ENCODE results near the gene UPF3A.
"Not testable (repeated sequence)": the region's sequence is repeated elsewhere in the genome, so short reads cannot be mapped to it uniquely, and the experiment has no call there.

Gene UPF3A, protein sequence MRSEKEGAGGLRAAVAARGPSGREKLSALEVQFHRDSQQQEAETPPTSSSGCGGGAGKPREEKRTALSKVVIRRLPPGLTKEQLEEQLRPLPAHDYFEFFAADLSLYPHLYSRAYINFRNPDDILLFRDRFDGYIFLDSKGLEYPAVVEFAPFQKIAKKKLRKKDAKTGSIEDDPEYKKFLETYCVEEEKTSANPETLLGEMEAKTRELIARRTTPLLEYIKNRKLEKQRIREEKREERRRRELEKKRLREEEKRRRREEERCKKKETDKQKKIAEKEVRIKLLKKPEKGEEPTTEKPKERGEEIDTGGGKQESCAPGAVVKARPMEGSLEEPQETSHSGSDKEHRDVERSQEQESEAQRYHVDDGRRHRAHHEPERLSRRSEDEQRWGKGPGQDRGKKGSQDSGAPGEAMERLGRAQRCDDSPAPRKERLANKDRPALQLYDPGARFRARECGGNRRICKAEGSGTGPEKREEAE

DNA sequence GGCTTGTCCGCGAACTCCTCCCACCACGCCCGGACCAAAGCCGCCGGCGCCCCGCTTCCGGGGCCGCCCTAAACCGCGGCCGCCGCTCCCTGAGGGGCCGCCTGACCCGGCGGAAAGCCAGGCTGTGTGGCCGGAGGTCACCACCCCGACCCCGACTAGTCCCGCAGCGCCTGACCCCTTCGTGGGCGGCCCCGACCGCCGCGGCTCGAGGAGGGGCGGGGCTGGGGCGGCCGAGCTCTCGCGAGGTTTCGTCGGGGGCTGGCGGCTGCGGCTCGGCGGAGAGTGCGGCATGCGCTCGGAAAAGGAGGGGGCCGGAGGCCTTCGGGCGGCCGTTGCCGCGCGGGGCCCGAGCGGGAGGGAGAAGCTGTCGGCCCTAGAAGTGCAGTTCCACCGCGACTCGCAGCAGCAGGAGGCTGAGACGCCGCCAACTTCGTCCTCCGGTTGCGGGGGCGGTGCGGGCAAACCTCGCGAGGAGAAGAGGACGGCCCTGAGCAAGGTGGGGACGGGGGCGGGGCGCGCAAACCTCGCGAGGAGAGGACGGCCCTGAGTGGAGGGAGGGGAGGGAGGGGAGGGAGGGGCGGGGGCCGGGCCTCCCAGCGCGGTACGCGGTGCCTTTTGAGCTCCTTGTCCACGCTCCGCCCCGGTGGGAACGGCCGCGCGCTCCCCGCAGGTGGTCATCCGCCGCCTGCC is at the start of gene UPF3A:
UPF3A (plus strand) TSS at position 251 of the 690 bp plus-strand sequence; CDS start at position 290, 39 bp downstream.
- peak; percentile 40 for DNase-seq (ENCODE audit: low read depth, low spot score)

GRCh38 chr13:114231886-114232285 is 49.5 kb upstream of the UPF3A start:
- DNase-seq (ENCODE audit: low read depth, low spot score): no peak

DNA sequence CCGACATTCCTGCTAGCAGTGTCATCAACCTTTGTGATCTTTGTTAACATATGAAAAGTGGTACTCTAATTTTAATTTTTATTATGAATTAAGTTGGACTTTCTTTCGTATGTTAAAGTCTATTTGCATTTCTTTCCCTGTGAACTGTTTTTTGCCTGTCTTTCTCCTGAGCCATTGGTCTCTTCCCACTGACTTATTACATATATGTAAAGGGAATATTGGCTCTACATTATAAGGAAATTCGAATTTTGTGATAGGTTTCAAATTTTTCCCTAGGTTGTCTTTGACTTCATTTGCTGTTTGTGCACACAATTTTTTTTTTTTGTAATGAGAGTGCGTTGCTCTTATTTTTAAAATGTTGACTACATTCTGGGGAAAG is 47.1 kb upstream of the UPF3A start:
- DNase-seq (ENCODE audit: low read depth, low spot score): no peak

GRCh38 chr13:114234645-114235421 is 46.6 kb upstream of the UPF3A start, which contains the start of gene CDC16:
TSS of gene CDC16 (plus strand) at chr13:114234897. CDS start at chr13:114235085, 188 bp downstream.
- DNase-seq (ENCODE audit: low read depth, low spot score): peak; percentile 80

DNA sequence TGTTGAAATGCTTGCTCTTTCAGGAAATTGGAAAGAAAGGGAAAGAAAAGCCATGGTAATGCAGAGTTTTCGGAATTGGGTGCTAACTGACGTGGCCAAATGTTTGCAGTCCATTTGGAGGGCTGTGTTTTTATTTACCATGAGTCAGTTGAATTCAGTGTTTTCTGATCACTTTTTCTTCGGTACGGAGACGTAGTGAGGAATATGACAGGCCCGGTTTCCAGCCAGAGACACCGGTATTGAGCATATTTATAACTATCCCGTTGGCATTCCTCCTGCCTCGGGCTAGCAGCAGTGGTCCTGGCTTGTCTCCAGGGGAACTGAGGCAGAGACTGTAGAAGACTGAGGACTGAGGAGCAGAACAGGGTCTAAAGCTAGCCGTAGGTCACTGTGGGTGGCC is 45.7 kb upstream of the UPF3A start:
- no peak for DNase-seq (ENCODE audit: low read depth, low spot score)

DNA sequence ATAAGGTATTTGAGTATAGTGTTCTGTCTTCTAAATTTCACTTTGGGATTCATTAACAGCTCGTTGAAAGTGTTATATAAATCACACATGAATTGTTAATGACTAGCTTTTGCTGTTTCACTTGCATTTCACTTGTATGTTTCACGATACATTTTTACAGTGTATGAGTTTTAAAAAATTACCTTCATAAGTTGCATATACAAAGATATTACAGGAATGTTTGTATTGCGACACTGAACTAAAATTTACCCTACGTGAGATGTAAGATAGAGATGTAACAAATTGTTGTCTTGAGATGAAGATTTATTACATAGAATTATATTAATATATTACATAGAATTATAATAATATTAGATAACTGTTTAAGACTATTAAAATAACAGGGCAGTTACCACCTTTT is 45.2 kb upstream of the UPF3A start:
- DNase-seq (ENCODE audit: low read depth, low spot score): no peak

GRCh38 chr13:114237415-114238112 is 43.8 kb upstream of the UPF3A start:
- DNase-seq (ENCODE audit: low read depth, low spot score): no peak

GRCh38 chr13:114241918-114242317 is 39.5 kb upstream of the UPF3A start:
- DNase-seq (ENCODE audit: low read depth, low spot score): no peak

GRCh38 chr13:114243971-114244370 is 37.4 kb upstream of the UPF3A start:
- no peak for DNase-seq (ENCODE audit: low read depth, low spot score)

DNA sequence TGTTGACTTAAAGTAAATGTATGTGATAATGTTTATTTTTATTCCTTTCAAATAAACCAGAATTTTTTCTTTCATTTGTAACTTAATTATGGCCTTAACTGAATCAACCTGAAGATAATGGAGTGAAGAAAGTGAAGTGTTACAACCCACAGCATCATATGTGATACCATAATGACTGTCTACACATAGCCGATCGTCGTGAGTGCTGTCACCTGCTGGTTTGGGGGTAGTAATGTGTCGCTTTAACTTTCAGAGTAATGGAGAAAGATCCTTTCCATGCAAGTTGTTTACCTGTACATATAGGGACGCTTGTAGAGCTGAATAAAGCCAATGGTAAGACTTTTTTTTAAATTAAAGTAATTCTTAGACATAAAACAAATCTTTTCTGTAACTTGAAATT is 36.8 kb upstream of the UPF3A start:
- DNase-seq (ENCODE audit: low read depth, low spot score): no peak

DNA sequence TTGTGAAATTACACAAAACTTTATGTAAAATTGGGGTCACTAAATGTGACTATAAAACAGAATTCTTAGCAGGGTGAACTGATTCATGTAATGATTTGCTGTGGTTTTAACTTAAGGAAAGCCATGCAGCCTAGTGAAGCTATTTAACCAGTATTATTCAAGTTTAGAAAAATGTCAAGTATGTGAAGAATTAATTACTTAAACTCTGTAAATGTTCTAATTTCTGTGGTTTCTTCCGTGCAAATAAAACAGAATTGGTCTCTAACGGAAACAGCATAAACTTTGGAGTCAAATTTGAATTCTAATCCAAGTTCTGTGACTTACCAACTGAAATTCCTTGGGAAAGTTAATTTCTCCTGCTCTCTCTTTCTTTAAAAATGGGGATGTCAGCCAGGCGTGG is 33.4 kb upstream of the UPF3A start:
- DNase-seq (ENCODE audit: low read depth, low spot score): no peak

GRCh38 chr13:114249077-114249476 is 32.3 kb upstream of the UPF3A start:
- DNase-seq (ENCODE audit: low read depth, low spot score): no peak

- not testable (repeated sequence) for DNase-seq (ENCODE audit: low read depth, low spot score)
Measured at GRCh38 chr13:114251639-114252440, 29.6 kb upstream of the UPF3A start.

DNA sequence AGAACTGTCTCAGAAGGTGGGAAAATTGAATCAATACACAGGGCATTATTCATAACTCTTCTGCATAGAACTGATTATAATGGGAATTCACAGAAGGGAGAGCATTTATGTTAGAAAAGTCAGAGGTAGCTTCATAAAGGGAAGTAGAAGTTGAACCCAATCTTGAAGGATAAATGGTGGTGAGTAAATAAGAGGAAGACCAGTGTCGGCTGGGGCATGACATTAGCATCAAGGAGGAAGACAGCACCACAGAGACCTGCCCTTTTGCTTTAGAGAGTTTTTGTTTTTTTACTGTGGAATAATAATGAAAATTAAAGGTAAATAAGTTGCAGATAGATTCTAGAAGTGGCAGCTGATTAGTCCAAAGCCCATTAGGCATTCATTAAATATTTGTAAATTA is 24.9 kb upstream of the UPF3A start:
- DNase-seq (ENCODE audit: low read depth, low spot score): no peak

- DNase-seq (ENCODE audit: low read depth, low spot score): peak; percentile 25
Measured at GRCh38 chr13:114257014-114257413, 24.4 kb upstream of the UPF3A start.

- DNase-seq (ENCODE audit: low read depth, low spot score): no peak
Measured at GRCh38 chr13:114258589-114258988, 22.8 kb upstream of the UPF3A start.

DNA sequence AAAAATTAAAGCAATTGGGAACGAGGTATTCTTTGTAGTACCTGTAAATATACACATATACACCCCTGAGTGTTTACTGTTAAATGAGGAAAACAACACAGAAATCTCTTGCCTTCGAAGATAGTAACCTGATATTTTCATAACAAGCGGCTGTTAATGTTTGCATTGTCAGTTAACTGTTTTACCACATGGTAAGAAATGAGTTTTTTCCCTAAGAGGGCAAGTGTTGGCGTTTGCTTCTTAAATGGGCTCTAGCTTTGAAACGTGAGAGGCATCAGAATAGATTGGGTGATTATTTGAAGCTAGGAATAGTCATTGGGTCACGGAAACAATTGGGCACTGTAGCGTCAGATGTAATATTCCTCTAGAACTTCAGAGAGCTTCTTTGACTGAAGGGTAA is 22.0 kb upstream of the UPF3A start:
- DNase-seq (ENCODE audit: low read depth, low spot score): no peak

DNA sequence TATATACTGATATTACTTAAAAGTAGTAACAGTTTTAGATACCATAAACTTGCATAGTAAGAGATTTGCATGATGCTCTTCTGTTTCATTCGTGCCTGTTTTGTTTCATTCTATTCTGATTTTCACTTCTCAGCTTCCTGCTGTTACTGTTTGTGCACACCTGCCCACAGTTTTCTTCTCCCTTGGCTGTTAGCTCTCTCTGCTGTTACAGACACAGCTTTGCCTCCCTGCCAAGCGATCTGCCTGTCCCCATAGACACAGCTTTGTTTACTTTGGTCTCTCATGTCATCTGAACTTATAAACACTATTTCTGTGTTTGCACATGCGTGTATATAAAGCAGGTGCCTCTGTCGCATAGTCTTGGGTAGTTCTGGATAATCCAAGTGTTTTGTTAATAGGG is 21.4 kb upstream of the UPF3A start:
- DNase-seq (ENCODE audit: low read depth, low spot score): no peak

DNA sequence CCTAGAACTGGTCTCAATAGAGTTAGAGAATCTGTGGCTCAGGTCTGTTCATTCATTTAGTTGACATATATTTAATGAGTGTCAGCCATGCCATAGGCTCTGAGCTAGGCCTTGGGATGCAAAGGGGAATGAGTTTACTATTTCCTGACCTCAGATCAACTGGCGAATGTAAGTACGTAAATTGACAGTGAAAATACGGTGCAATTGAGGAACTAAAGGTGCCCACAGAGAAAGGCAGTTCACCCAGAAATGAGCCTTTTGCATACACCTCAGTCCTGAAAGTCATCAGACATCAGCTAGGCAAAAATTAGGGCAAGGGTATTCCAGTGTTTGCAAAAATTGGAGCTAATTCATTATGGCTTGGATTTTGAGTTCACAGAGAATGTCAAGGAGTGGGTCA is 20.6 kb upstream of the UPF3A start:
- no peak for DNase-seq (ENCODE audit: low read depth, low spot score)

DNA sequence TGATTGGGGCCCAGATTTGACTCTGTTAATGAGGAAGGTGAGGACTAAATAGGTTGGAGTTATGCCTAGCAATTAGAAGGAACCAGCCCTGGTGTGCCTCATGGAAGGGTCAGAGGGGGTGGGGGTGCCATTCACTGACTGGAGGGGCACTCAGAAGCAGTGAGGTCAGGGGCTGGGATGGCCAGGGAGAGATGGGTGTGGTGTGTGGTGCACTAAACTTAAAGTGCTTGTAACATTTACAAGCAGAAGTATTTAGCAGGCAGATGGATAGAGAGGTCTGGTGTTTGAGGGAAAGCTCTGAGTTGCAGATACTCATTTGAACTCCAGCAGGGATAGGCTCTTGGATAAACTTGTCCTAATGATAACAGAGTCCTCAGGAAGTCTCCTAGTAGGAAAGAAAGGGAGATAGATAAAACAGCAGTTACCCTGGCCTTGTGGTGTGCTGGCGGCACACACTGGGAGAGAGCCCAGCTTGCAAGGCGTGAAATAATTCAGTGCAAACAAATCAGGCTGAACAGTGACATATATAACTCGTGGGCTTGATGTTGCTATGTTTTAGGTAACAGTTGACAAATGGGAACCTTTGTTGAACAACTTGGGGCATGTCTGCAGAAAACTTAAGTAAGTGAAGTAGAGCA is 20.0 kb upstream of the UPF3A start:
- no peak for DNase-seq (ENCODE audit: low read depth, low spot score)
